Testis (tissue), 2 donors: Measurements from ENCODE around the gene EML4.

Experiments used
- POLR2A ChIP-seq: fragments of 450-650 bp; IDR thresholded peaks from one replicate; pipeline ENCODE4 v1.6.1; 2017; ENCODE audit warnings: antibody characterized with exemption, mild to moderate bottlenecking, moderate library complexity
- TF ChIP-seq, protein P1 (sequence below), 3 experiments: fragments of 450-650 bp in 2 of 3; fragments of 200-600 bp in 1 of 3; sonication (generic) in 1 of 3; IDR thresholded peaks; one replicate each; pipeline ENCODE4 v1.5.1; 2016 to 2019; ENCODE audit warnings: antibody characterized with exemption in 3 of 3, mild to moderate bottlenecking in 2 of 3, moderate library complexity in 1 of 3

DNA sequence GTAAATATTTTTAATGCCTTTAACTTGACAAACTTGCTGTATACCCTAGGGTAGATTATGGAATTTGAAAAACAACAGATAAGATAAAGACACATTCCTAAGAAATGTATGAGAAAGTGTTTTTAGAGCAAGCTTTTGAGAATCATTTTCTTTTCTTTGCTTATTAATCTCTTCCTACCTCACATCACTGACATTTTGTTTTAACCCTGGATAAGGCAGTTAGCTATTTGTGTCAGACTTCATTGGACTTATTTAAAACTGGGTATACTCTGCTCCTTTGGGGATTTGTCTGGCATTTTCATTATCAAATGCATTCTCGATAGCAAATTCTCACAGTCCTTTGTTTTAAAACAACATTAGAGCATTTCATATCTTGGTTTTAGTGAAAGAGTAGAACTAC is 17.2 kb downstream of the EML4 start:
- no peak for TF ChIP-seq POLR2A
- TF ChIP-seq, protein P1, sequence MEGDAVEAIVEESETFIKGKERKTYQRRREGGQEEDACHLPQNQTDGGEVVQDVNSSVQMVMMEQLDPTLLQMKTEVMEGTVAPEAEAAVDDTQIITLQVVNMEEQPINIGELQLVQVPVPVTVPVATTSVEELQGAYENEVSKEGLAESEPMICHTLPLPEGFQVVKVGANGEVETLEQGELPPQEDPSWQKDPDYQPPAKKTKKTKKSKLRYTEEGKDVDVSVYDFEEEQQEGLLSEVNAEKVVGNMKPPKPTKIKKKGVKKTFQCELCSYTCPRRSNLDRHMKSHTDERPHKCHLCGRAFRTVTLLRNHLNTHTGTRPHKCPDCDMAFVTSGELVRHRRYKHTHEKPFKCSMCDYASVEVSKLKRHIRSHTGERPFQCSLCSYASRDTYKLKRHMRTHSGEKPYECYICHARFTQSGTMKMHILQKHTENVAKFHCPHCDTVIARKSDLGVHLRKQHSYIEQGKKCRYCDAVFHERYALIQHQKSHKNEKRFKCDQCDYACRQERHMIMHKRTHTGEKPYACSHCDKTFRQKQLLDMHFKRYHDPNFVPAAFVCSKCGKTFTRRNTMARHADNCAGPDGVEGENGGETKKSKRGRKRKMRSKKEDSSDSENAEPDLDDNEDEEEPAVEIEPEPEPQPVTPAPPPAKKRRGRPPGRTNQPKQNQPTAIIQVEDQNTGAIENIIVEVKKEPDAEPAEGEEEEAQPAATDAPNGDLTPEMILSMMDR (IDR thresholded peaks at IDR 0.05): no peak
